SKM-1 (cell line): ENCODE data around the gene CD93.

Source experiments
- DNase-seq: peaks from one replicate; lab custom pipeline; 2025; ENCODE audit not compliant: unreplicated experiment; lab: John Stamatoyannopoulos, UW

The CD93 gene

GRCh38 chr20:23084282-23084844, 1.8 kb downstream of the CD93 start:
- DNase-seq, result no peak

GRCh38 chr20:23083553-23084220, 2.4 kb downstream of the CD93 start:
- DNase-seq, result no peak

- DNase-seq, result no peak
These were observed 3.1 kb downstream of the CD93 start for GRCh38 chr20:23082846-23083552.

DNA sequence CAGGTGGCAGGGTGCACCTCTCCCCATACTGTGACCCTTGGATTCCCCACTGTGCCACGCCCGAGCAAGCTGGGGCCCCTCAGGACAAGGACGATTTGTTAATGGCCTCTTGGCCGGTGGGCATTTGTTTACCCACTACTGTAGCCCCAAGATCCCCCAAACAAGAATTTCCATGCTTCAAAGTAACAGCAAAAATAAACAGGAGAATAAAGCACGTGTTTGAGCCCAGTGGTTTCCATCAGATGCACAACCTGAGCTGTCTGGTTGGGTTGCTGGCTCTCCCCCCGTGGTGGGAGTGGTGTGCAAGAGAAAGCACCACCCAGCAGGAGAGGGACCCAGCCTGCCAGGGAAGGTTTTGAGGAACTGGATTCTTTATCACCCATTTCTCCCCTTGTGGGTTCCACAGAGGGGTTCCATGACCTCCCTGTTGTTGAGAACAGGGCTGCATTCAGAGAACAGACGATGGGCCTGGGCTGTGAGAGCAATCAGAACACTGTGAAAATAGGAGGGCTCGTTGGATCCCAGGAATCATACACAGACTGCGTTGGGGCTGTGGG, 4.8 kb downstream of the CD93 start:
- no peak for DNase-seq

GRCh38 chr20:23080521-23080920, 5.6 kb downstream of the CD93 start:
- no peak for DNase-seq

DNA sequence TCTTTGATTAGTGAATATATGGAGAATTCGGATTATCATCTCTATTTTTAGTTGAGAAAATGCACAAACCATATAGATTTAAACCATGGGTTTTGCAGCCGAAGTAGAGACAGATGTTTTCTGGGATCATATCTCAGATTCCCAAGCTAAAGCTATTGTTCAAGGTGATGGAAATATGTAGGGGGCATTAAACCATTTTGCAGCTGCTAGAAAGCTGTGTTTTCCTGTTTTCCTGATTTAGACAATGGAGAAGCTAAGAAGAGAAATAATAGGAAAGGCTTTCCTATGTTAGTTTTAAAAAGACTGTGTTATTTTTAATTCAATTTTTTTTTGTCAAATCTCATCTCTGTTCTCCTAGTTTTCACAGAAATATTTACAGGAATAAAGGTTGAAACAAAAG, 6.2 kb downstream of the CD93 start:
- DNase-seq, result no peak

- no peak for DNase-seq
These were observed 7.1 kb downstream of the CD93 start for GRCh38 chr20:23079016-23079351.

DNA sequence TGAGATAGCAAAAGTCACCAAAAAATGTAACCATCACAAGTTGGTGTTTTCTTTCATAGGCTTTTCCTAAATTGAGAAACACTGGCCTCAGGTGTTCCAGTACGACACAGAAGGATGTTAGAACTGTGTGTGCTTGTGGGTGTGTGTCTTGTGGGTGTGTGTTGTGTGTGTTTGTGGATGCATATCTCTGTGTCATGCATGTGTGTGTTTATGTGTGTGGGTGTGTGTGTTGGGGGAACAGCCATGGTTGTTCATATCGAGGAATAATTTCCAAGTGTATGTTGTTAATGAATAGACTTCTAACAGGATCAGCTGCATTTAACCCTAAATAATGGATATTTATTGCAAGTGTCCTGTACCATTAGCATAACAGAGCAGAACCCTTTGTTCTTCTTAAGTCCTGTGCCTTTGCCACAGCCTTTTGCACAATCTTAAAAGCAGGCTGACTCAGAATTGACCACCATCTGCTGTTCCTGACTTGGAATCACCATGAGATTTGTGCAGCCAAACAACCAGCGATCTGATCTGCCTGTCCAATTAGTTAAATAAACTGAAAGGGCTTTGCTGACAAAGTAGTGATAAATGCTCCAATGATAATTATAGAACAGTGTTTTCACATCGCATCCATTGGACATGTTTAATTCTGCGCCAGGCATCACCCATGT, 7.6 kb downstream of the CD93 start:
- no peak for DNase-seq

DNA sequence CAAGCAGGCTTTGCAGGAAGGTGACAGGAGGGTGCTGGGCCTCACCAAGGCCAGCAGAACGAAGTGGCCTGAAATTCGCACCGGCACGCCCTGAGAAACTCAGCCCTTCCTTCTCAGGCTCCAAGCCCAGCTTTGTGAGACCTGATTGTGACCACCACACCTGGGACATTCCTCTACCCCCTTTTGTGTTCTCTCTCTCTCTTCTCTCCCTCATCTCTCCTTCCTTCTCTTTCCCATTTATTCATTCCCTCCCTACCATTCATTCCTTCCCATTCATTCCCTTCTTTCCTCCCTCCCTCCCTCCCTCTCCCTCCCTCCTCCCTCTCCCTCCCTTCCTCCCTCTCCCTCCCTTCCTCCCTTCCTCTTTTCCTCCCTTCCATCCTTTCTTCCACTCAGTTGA, 8.8 kb downstream of the CD93 start:
- no peak for DNase-seq

DNA sequence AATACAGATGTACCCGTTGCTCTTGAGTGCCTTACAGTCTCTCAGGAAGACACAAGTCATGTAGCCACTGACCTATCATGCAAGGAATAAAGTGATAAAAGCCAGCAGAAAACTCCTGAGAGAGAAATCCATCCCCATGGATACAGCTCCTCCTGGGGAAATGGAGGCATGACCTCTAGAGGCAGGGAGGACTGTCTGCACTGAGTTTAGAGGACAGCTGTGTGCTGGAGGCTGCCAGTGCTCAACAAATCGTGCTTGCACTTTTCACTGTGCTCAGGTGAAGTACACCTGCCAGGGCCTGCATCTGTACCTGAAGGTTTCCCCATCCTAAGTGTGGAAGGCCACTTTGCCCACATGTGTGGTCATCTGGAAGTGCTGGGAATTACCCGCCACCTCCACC, 12.1 kb downstream of the CD93 start:
- no peak for DNase-seq

- DNase-seq, result no peak
These were observed 13.1 kb downstream of the CD93 start for GRCh38 chr20:23072892-23073586.

DNA sequence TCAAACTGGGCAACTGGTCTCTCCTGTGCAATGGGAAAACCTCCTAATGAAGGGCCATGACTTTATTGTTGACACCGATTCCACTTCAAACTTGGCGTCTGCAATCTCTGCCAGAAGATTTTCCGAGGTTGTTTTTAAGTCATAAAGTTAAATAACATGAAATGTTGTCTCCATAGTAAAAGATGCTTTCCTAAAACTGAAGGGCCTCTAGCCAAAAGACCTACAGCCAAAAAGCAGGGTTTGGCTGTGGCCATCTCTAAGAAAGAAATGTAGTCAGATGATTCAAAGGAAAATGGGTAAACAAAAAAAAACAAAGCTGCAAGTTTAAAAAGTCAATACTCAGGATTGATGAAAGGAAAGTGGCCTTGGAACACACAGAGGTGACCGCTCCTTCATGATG, 14.1 kb downstream of the CD93 start:
- DNase-seq, result no peak

DNA sequence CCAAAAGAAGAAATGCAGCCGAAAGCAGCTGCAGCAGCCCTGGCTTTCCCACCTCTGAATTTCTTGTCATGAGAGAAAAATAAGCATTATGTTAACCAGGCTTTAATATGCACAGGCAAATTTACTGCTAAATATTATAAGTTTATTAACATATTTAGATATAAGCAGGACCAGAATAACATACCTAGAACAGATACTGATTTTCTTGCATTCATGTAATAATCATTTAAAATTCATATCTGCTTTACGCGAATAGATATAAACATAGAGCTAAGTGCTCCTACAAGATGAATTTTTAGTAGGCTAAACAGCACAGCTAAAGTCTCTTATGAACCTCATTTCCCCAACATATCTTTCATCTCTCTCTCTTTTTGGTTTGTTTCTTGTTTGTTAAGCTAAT, 14.7 kb downstream of the CD93 start:
- DNase-seq, result no peak

DNA sequence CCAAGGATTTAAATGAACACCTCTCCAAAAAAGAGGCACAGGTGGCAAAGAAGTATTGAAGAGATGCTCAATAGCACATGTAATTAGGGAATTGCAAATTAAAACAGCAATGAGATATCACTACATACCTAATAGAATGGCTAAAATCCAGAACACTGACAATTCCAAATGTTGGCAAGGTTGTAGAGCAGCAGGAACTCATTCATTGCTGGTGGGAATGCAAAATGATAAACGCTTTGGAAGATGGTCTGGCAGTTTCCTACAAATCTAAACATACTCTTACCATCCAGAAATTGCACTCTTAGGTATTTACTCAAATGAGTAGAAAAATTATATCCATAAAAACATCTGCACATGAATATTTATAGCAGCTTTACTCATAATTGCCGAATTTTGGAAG, 17.0 kb downstream of the CD93 start:
- no peak for DNase-seq

GRCh38 chr20:23068283-23068682, 17.8 kb downstream of the CD93 start:
- DNase-seq, result no peak

- no peak for DNase-seq
These were observed 19.4 kb downstream of the CD93 start for GRCh38 chr20:23066772-23067171.

DNA sequence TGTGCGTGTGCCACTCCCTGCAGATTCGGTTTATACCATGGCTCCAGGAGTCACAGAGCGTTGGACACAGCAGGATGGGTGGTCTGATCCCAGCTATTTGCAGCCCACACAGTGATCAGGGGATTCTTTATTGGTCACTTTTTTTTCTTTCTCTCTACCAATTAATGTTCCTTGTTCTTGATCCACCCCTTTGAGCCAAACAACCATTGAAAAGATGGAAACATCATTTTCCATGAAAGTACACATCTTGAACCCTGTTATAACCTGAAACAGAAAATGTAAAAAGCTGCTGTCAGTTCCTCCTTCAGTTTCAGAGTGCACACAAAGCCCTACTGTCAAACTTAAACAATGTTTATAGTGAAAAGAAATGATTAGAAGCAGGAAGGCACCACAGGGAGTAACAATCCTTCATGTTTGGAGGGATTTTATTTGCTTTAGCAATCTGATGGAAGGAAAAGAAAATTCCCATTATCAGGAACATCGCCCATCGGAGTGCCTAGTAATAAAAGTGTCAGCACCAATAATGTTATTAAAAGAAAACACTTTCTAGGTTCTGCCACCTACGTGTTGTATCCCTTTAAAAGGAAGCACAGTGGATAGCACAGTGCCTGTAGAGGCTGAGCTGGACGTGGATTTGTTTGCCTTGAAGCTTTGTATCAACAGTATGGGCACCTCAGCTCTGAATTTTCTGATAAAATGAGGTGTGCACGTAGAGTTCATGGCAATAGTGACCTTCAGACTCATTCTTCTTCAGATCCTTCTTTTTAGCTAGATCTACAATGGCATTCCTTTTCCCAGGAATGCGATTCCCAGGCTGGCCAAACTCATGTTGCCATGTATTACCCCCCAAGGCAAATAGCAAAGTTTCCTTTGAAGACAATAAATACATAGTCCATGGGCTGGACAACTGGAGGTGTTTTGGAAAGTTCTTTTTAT, 20.6 kb downstream of the CD93 start:
- DNase-seq, result no peak

- DNase-seq, result no peak
These were observed 22.5 kb downstream of the CD93 start for GRCh38 chr20:23063581-23063980.

DNA sequence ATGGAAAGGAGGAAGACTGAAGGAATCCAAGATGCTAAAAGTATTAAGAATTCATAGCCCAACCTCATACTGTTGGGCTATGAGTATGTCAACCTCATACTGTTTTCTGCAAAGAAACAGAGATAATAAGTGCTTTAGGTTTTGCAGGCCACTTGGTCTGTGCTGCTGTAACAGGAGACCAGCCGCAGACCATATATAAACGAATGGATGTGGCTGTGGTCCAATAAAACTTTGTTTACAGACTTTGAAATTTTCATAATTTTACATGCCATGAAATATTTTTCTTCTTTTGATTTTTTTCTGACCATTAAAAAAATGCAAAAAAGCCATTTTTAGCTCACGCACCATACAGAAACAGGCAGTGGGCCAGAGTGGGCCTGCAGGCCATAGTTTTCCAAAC, 23.0 kb downstream of the CD93 start:
- no peak for DNase-seq

- no peak for DNase-seq
These were observed 23.5 kb downstream of the CD93 start for GRCh38 chr20:23062632-23063031.
